Lung microvascular endothelial cell (primary cell): ENCODE results near the gene CEP72. TPM values are rescaled to one million over a fixed set of nuclear protein-coding genes. Genes with fewer than 3 reads are reported as not detected.

Source experiments
- DNase-seq, 2 donors: peaks; one replicate each; pipeline versions ENCODE4 v3.0.0 to v3.0.0-alpha.2; 2010; ENCODE audit warnings: low read depth in 2 of 2
- total RNA-seq: library from RNA; depleted of rRNA; stranded (reverse); fragments of >200 nt; gene quantifications from 2 replicates; pipeline ENCODE4 v1.2.1, GENCODE V29; 2014

Gene CEP72
- total RNA-seq, 1 donor from 2014 or later = 0.99 TPM

DNA sequence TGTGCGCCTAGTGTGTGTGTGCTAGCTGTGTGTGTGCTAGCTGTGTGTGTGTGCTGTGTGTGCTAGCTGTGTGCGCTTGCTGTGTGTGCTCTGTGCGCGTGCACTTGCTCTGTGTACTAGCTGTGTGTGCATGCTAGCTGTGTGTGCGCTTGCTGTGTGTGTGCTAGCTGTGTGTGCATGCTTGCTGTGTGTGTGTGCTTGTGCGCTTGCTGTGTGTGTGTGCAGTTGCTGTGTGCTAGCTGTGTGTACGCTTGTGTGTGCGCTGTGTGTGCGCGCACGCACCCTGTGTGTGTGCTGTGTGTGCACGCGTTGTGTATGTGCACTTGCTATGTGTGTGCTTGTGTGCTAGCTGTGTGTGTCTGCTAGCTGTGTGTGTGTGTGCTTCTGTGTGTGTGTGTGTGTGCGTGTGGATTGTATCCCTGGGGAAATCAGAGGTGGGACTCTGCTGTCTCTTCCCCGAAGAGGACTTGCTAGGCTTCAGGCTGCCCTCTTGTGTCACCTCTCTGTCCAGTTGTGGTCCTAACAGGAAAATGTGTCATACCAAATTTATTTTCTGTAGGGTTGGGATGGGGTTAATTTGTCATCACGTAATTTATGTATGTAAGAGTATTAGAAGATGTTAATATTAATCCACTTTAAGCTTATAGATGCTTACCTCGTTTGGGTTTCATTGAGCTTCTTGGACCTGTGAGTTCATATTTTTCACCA is 42.1 kb downstream of the CEP72 start:
- peak in 1 of 2 donors; percentile 65 for DNase-seq

DNA sequence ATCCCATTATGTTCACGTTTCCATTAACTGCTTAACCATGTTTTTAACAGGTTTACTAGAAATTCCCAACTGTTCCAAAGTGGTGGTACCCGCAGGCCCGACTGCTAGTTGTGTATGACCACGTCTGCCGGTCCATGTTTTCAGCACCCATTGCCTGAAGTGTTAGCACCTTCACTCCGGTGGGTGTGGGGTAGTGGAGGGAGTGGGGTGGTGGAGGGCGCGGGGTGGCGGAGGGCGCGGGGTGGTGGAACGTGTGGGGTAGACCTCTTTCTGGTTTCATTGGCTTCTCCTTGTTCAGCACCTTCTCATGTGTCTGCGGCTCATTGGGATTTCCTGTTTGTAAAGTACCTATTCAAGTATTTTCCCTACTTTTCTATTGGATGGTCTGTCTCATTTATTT is 43.3 kb downstream of the CEP72 start:
- no peak for DNase-seq

DNA sequence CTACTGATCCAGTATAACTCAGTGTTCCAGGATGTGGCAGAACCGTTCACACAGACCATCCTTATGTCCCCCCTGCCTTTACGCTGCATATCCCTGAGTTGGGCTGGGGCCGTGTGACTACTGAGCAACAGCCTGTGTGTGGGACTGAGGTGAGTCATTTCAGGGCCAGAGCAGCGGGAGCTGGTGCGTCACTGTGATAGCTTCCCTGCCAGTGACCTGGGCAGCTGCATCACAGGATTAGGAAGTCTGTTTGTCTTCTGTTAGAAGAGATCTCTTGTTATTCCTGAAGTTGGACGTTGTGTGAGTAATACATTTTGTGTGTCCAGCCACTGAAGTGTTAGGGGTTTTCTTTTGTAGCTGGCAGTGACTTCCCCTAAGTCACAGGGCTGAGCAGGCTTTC is 45.4 kb downstream of the CEP72 start:
- DNase-seq = peak; percentile 69 to 94

DNA sequence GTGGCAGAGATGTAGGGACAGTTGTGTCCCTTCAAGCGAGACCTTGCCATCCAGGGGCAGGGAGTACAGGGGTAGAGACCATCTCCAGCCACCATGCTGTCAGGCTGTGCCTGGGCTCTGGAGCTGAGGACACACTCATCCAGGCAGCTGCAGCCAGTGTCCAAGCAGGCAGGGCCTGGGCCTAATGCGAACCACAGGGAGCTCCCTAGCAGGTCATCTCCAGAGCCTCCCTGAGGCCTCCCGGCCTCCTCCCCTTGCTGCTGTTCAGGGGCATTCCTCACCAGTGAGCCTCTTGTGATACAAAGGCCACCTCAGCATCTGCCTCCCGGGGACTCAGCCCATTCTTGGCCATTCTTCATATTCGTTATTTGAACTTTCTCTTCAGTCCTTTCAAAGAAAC is 46.0 kb downstream of the CEP72 start:
- no peak for DNase-seq

DNA sequence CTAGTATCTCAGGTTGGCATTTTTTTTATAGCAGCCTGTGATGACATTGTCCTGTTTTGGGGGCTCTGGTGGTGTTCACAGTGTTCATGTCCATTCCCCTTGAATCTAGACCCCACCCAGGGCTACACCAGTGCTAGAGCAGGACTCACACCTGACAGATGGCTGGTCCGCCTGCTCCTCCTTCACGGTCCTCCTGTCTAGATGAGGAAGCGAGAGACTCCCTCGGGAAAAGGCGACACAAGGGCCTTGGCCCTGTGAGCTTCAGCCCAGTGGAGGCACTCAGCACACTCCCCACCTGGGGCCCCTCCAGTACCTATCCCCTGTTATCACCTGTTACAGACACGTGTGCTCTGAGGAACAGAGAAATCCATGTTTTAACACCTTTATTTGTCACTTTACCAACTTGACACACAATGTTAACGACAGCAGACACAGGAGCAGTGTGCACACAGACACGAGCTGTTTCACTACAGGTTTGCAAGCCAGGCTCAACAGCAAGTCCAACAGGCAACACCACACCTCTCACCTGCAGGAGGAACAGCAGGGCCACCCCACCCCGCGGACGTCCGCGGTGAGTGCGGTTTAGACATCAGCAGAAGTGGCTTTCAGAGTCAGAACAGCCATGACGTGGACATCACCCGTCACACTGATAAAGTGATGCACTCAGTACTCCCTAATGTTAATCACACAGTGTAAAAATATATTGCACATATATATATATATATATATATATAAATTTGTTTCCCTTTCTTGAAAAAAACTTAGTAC is 47.5 kb downstream of the CEP72 start:
- DNase-seq = no peak

DNA sequence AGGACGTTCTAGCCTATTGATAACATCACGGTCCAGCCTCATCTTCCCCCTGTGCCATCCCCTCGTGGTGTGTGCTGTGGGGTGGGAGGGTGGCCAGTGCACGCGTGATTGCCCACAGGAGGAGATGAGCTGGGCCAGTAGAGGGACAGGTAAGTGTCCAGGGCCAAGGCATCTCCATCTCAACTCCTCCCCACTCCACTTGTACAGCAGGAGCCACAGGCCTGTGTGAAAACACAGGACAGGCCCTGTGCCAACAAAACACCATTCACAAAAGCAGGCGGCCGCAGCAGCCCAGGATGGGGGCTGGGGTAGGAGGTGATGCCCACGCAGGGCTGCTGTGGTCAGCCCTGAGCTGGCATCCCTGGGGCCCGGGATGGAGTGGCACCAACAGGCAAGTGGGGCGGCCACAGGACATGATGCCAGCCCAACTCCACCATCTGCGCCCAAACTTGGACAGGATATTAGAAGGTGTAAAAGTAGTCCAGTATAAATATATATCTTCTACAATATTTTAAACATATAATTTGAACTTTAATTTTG is 48.4 kb downstream of the CEP72 start:
- no peak for DNase-seq

DNA sequence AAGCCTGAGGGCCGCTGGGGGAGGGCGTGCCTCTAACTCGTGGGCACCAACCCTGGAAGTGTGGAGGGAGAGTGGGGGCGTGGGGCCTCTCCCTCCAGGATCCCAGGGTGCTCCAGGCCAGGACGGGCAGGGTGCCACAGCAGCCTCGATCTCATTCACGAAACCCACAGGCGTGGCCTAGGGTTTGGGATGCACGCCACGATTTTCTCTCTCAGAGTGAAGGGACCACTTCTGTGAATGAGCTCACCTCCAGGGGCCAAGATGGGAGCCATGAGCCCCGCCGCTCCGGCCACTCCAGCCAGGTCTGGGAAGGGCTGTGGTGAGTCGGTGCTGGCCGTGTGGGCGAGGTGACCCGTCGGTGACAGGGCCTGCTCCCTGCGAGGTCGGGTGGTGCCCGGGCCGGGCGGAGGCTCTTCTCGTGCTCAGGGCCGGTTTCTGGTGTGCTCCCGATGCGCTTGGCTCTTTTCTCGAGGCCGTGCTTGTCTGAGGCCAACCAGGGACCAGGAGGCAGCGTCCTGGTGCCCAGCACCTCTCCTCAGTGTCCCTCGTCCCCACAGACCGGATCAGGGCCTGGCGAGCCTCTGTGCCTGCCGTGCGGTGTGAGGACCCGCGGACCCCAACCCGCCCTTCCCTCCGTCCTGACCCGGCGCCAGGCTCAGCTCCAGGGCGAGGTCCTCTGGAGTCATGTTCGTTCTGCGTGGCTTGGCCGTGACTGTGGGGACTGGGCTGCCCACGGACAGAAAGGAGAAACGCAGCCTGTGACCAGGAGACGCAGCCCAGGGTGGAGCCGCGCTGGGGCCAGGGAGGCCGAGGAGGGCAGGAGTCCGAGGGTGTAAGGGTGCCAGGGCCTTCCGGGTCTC is 50.0 kb downstream of the CEP72 start:
- DNase-seq = no peak

DNA sequence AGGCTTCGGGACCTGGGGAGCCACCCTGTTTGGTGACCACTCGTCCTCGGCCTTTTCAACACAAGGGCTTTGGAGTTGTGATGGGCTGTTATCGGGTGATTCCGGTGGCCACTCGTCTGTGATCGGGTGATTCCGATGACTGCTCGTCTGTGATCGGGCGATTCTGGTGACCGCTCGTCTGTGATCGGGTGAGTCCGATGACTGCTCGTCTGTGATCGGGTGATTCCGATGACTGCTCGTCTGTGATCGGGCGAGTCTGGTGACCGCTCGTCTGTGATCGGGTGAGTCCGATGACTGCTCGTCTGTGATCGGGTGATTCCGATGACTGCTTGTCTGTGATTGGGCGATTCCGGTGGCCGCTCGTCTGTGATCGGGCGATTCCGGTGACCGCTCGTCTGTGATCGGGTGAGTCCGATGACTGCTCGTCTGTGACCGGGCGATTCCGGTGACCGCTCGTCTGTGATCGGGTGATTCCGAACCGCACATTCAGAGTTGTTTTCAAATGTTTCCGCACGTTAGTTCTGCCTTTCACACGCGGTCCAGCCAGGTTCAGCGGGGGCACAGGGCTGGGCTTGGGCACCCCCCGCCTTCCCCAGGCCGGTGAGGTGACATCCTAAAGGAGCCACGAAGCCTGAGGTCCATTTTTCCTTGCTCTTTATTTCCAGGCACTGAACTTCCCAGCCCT is 50.8 kb downstream of the CEP72 start:
- DNase-seq = no peak

DNA sequence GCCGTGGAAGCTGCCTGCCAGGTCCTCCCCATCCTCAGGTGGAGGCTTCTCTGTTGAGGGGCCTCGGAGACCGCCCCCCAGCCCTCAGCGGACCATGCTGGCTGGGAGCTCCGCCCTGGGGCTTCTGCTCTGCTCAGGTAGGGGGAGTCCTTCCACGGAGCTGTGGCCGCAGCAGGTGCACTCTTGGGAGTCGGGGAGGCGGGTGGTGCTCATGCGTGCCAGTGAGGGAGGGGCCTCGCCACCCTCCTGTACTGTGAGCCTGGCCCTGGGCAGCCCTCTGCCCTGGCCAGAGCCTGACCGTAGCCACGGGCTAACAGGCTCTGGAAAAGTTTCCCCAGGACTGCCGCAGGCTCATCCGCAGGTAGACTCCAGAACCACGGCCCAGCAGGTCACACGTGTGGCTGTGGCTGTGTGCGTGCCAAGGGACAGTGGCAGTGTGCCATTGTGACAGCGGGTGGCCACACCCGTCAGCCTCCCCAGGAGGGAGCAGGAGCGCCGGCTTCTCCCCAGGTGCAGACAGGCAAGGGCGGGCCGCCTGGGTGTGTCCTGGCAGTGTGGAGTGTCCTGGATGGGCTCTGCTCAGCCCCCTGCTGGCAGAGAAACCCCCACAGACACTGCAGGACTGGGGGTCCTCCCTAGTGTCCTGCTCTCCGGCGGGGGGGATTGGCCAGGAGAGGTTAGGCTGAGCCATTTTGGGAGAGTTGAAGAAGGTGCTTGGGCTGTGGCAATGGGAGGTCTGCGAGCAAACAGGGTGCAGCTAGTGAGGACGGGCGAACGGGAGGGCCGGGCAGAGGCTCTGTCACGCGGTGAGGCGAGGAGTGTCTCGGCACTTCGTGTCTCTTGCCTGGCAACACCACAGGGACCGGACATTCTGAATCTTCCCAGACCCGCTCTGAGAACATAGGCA is 51.5 kb downstream of the CEP72 start:
- no peak for DNase-seq

DNA sequence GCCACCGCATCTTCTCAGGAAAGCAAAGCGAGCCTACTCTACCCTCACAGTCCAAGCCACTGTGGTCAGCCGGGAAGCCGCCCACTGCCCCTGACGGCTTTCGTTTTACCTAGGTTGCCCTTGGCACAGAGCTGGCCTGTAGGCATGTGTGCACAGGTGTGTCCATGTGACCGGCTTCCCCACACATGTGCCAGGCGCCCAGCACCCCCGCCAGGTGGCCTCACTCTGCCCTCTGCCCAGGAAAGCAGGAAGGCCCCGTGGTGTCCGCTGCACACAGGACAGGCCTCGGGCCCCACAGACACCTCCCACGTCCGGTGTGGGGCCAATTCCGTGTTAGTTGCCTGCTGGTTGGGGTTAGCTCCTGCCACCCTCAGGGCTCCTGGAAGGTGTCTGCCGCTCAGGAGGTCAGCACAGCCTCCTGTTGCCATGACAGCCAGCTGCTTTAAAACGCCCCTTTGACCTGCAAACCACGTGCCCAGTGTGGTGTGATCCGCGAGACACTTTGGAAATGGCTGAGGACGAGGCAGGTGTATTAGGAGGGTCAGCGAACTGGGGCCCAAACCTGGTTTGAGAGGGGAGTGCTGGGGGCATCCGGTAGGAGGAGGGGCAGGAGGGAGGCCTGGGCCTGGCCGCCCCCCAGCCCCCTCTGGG is 52.3 kb downstream of the CEP72 start:
- no peak for DNase-seq

DNA sequence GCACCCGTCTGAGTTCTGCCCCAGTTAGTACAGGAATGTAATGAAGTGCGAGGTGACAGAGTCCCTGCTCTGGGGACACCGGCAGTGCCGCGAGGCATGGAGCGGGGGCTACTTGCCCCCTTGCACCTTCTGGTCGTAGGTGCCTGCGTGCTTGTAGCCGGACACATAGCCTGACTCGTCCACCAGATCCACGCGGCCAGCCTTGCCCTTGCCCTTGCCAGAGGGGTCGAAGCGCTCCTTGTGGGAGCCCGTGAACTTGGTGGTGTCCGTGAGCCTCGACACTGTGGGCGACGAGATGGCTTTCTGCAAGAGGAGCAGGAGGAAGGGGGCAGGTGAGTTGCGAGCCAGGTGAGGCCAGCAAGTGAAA is 52.8 kb downstream of the CEP72 start:
- no peak for DNase-seq

DNA sequence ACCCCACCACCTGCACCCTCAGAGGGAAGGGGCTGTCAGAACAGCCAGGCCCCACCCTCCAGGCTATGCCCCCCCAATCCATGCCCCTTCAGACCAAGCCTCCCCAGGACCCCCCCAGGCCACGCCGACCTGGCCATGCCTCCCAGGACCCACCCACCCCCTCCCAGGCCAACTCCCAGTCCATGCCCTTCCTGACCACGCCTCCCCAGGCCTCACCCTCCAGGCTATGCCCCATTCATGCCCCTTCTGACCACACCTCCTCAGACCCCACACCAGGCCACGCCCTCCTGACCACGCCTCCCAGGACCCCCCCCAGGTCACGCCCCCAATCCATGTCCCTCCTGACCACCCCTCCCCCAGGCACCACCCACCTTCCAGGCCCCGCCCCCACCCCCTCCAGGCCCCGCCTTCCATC is 53.4 kb downstream of the CEP72 start:
- DNase-seq = no peak

DNA sequence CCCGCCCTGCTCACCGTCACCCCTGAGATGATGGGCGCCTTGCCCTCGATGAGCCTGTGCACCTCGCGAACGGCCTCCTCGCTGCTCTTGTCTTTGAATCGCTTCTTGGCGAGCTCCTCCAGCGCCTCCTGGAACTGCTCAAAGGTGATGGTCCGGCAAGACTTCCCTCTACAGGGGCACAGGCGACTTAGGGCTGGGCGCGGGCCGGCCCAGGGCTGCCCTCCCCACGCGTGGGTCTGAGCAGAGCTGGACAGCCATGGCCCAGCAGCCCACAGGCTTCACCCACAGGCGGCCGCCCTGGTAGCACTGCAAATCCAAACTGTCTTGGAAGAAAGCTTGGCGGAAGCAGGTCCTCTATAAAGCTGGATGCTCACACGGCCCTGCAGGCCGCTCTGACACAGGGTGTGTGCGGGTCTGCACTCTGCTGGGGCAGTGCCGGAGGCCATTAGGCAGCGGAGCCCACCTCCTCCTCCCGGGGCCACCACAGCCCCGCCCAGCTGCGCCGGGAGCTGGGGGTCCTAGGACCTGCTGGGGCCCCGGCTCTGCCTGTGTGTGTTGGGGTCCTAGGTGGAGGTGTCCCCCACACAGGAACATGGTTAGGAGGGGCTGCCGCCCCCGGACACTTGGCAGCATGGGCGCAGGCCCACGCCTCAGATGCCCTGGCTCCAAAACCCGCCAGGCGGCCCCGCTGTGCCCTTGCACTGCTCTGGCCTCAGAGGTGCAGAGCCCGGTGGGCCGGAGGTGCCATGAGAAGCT is 54.0 kb downstream of the CEP72 start:
- no peak for DNase-seq

DNA sequence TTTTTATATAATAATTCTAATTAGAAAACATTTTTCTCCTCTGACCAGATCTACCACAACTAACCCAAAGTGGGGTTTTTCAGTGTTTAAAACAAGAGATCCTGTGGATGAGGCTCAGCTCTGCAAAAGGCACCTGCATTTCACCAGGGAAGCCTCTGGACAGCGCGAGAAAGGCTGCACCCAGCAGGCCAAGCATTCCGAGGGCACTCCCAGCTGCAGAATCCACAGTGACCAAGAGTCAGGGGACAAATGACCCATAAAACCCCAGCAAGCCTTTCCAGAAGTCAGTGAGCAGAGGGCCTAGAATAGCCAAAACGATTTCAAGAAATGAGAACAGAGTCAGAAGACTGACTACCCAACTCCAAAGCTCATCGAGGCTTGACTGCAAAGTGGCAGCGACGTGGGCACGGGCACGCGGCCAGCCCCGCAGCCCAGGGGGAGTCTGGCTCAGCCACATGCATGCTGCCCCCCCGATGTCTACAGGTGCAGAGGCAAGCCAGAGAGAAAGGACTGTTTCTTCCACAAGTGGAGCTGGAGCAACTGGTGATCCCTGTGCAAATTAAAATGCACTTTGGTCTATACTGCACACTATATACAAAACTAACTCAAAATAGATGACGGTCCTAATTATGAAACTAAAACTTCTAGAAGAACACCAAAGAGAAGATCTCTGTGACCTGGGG is 54.8 kb downstream of the CEP72 start:
- no peak for DNase-seq

DNA sequence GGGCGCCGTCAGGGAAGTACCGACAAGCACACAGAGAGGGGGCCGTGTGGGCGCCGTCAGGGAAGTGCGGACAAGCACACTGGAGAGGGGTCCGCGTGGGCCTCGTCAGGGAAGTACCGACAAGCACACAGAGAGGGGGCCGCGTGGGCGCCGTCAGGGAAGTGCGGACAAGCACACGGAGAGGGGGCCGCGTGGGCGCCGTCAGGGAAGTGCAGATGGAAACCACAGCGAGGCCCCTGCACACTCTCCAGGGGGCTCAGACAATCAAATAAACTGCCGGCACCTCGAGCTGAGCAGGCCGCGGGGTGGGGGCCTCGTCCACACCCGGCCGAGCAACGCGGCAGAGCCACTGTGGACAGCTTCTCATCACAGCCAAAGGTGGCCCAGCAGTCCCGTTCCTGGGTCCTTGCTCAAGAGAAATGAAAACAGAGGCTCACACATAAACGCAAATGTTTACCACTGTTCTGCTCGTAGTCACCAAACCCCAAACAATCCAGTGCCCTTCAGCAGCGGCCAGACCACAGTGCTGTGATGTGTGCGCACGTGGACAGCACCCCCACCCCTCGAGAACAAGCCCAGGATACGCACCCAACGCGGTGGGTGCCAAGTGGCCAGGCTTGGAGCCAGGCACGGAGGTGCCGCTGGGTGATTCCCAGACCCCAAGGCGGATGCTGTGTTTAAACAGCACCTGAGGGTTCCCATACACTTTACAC is 56.3 kb downstream of the CEP72 start:
- DNase-seq = no peak

DNA sequence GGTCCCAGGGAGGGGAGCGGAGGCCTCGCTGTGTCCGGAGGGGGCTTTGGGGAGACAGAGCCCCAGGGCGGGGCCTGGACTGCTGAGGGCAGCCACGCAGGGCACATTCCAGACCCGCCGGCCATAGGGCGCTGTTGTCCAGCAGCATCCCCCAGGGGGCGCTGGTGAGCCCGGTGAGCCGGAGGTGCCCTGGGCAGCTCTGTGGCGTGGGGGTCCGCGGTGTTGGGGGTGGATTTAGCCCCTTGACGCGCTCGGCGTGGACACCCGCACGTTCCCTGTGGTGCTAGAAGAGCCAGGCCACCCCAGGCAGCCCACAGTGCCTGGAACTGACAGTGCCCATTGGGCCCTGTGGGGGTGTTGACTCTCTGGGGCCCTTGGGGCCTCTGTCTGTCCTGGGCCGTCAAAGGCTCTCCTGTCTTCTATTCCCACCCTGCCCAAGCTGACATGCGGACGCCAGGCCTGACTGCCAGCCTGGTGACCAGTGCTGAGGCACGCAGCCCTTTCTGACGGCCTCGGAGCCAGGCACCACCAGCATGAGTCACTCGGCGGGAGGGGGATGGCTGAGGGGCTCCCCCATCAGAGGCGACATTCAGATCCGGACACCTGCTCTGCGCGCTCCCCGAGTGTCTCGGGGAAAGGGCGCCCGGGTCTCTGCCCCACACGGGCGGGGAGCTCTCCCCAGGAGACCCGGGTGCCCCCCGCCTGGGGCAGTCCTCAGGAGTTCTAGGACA is 57.1 kb downstream of the CEP72 start:
- DNase-seq = peak in 1 of 2 donors; percentile 31

DNA sequence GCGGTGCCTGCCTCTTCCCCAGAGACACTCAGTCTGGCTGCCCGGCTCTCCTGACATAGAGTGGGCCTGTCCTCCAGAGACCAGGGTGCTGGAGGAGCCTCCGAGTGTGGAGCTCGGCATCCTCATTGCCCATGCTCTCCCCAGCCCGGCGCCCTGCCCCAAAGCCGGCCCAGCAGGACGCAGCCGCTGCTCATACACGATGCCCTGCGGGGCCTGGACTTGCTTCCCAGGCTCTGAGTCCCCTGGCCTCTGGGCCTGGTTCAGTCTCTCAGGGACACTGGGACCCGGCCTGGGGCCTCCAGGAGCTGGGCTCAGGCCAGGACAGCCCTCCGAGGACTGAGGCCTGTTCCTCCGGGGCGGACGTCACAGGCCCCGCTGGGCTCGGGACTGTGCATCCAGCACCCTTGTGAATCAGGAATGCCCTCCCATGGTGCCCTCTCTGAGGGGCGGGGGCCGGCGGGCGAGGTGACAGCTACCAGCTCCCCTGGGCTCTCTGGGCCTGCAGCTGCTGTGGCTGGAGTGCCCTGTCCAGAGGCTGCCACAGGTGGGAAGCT is 57.8 kb downstream of the CEP72 start:
- DNase-seq = no peak
